CD4-positive, alpha-beta T cell treated with Interleukin-4 for 1 hour (primary cell): ENCODE results near the gene CDCP1.

Experiments used
- DNase-seq, 2 donors: peaks; one replicate each; pipeline ENCODE4 v3.0.0-alpha.2; 2020 to 2022

The CDCP1 gene

GRCh38 chr3:45106874-45107273 is 39.3 kb downstream of the CDCP1 start:
- DNase-seq, result no peak

GRCh38 chr3:45105855-45106671 is 40.1 kb downstream of the CDCP1 start:
- peak; percentile 58 to 70 for DNase-seq

GRCh38 chr3:45104715-45105711 is 41.2 kb downstream of the CDCP1 start:
- DNase-seq, result no peak

- DNase-seq, result no peak
These were observed 42.1 kb downstream of the CDCP1 start for GRCh38 chr3:45103753-45104714.

GRCh38 chr3:45103334-45103733 is 42.8 kb downstream of the CDCP1 start:
- DNase-seq, result no peak

GRCh38 chr3:45100981-45101407 is 45.2 kb downstream of the CDCP1 start:
- DNase-seq, result peak in 1 of 2 donors; percentile 38

- no peak for DNase-seq
These were observed 47.9 kb downstream of the CDCP1 start for GRCh38 chr3:45098310-45098709.

GRCh38 chr3:45097296-45097883 is 48.8 kb downstream of the CDCP1 start:
- no peak for DNase-seq

GRCh38 chr3:45095916-45096526 is 50.2 kb downstream of the CDCP1 start:
- no peak for DNase-seq

- no peak for DNase-seq
These were observed 53.0 kb downstream of the CDCP1 start for GRCh38 chr3:45093176-45093575.

- no peak for DNase-seq
These were observed 53.8 kb downstream of the CDCP1 start for GRCh38 chr3:45092132-45093031.

GRCh38 chr3:45090855-45091254 is 55.3 kb downstream of the CDCP1 start:
- no peak for DNase-seq

GRCh38 chr3:45088543-45089358 is 57.4 kb downstream of the CDCP1 start:
- DNase-seq, result no peak

GRCh38 chr3:45087155-45087554 is 59.0 kb downstream of the CDCP1 start:
- no peak for DNase-seq

GRCh38 chr3:45084820-45085816 is 61.1 kb downstream of the CDCP1 start:
- no peak for DNase-seq

GRCh38 chr3:45084361-45084760 is 61.8 kb downstream of the CDCP1 start:
- DNase-seq, result no peak

- DNase-seq, result no peak
These were observed 63.2 kb downstream of the CDCP1 start for GRCh38 chr3:45083023-45083422.

GRCh38 chr3:45082142-45082538 is 64.0 kb downstream of the CDCP1 start:
- DNase-seq, result no peak
